Smooth muscle cell (in vitro differentiated cells): ENCODE data around the gene SPINK1. TPM values are rescaled to one million over a fixed set of nuclear protein-coding genes. Genes with fewer than 3 reads are reported as not detected.
A peak's percentile ranks its signal among the peaks of the same experiment; 100 is the strongest.

Experiments
- DNase-seq: peaks from one replicate; lab custom pipeline; 2025; ENCODE audit not compliant: unreplicated experiment; lab: John Stamatoyannopoulos, UW
- H2AFZ ChIP-seq: fragments of 200-600 bp; sonication (generic); 2 replicates; pipeline ENCODE4 v1.6.0; 2016; ENCODE audit warnings: antibody characterized with exemption, low read depth, mild to moderate bottlenecking
- H3F3A ChIP-seq: fragments of 200-600 bp; sonication (generic); 2 replicates; pipeline ENCODE4 v1.6.0; 2017; ENCODE audit warnings: antibody characterized with exemption, low read depth
- H3K27ac ChIP-seq: fragments of 200-600 bp; sonication (generic); 2 replicates; pipeline ENCODE4 v1.5.1; 2016; ENCODE audit warnings: low read depth, mild to moderate bottlenecking
- H3K27me3 ChIP-seq: fragments of 200-600 bp; sonication (generic); 2 replicates; pipeline ENCODE4 v1.6.1; 2016; ENCODE audit warnings: low read depth, mild to moderate bottlenecking
- H3K36me3 ChIP-seq: fragments of 200-600 bp; sonication (generic); 2 replicates; pipeline ENCODE4 v1.5.1; 2016; ENCODE audit warnings: low read depth
- H3K4me1 ChIP-seq: fragments of 200-600 bp; sonication (generic); 2 replicates; pipeline ENCODE4 v1.5.1; 2016; ENCODE audit warnings: low read depth
- H3K4me2 ChIP-seq: fragments of 200-600 bp; sonication (generic); 2 replicates; pipeline ENCODE4 v1.6.0; 2016; ENCODE audit warnings: mild to moderate bottlenecking
- H3K4me3 ChIP-seq: fragments of 200-600 bp; sonication (generic); 2 replicates; pipeline ENCODE4 v1.5.1; 2016; ENCODE audit warnings: mild to moderate bottlenecking
- H3K79me2 ChIP-seq: fragments of 200-600 bp; sonication (generic); 2 replicates; pipeline ENCODE4 v1.6.0; 2016; ENCODE audit warnings: low read depth, mild to moderate bottlenecking
- H3K9ac ChIP-seq: fragments of 200-600 bp; sonication (generic); 2 replicates; pipeline ENCODE4 v1.6.0; 2016; ENCODE audit warnings: low read depth
- H3K9me3 ChIP-seq: fragments of 200-600 bp; sonication (generic); replicated peaks from 2 replicates; pipeline ENCODE4 v1.5.1; 2016; ENCODE audit warnings: low read depth
- H4K20me1 ChIP-seq: fragments of 200-600 bp; sonication (generic); 2 replicates; pipeline ENCODE4 v1.6.0; 2016; ENCODE audit warnings: low read depth
- CTCF ChIP-seq: fragments of 200-600 bp; sonication (generic); IDR thresholded peaks from 2 replicates; pipeline ENCODE4 v1.5.1; 2017; ENCODE audit warnings: borderline replicate concordance, mild to moderate bottlenecking, antibody characterized with exemption; ENCODE audit not compliant: insufficient read depth, poor library complexity, severe bottlenecking
- WGBS: methylation state at CpG from one replicate; pipeline ENCODE4 v1.1.7; 2016; ENCODE audit warnings: low lambda C conversion rate; 5-methylcytosine and 5-hydroxymethylcytosine counted together
- polyA plus RNA-seq: library from polyadenylated mRNA; unstranded; fragments of >200 nt; fragmentation: Nextera tagmentation; extraction: Ambion mirVana; gene quantifications from 2 replicates; pipeline ENCODE4 v1.2.1, GENCODE V29; 2016
- total RNA-seq: library from RNA; depleted of rRNA; stranded (reverse); fragments of >200 nt; gene quantifications from 2 replicates; pipeline ENCODE4 v1.2.3, GENCODE V29; 2014

SPINK1 gene
- total and polyA plus RNA-seq, 2 experiments from 2014 or later = 0.69 TPM; not detected in 1

GRCh38 chr5:147853372-147853987 is 22.0 kb upstream of the SPINK1 start:
- 90% methylated on average over 3 of the region's 3 CpGs for WGBS
- no peaks in the 10 kb centered on the region for H3K36me3 ChIP-seq

GRCh38 chr5:147852365-147852764 is 20.9 kb upstream of the SPINK1 start:
- Histone ChIP-seq H3K4me2 (no peak overlapping the region), H3K9me3 (no peaks in the 10 kb centered on the region), H3K36me3 (no peaks in the 10 kb centered on the region), H3K27ac (no peak overlapping the region), H3F3A (no peaks in the 10 kb centered on the region), H3K79me2 (no peaks in the 10 kb centered on the region), H3K4me1 (no peaks in the 10 kb centered on the region), H2AFZ (no peak overlapping the region), H3K9ac (no peak overlapping the region), H4K20me1 (no peaks in the 10 kb centered on the region), H3K27me3 (peaks cover 49% of the 10 kb centered on the region), H3K4me3 (no peak overlapping the region)
- 82% methylated on average over 3 of the region's 3 CpGs for WGBS
- no peak for TF ChIP-seq CTCF
- DNase-seq = no peak

More at GRCh38 chr5:147853372-147853987, 22.0 kb upstream of the SPINK1 start:
- no peak for TF ChIP-seq CTCF
- H3K27me3 ChIP-seq = peaks cover 44% of the 10 kb centered on the region
- no peak for DNase-seq
- no peaks in the 10 kb centered on the region for H4K20me1 ChIP-seq
- no peaks in the 10 kb centered on the region for H3K9me3 ChIP-seq
- no peak overlapping the region for H3K9ac ChIP-seq
- no peak overlapping the region for H3K4me2 ChIP-seq
- no peaks in the 10 kb centered on the region for H3K79me2 ChIP-seq
- no peak overlapping the region for H2AFZ ChIP-seq
- no peak overlapping the region for H3K27ac ChIP-seq
- no peaks in the 10 kb centered on the region for H3F3A ChIP-seq
- no peak overlapping the region for H3K4me3 ChIP-seq
- no peaks in the 10 kb centered on the region for H3K4me1 ChIP-seq

- H3K4me2 ChIP-seq = no peak overlapping the region
- whole genome bisulfite sequencing = 90% methylated on average over 3 of the region's 3 CpGs
- no peaks in the 10 kb centered on the region for H3K79me2 ChIP-seq
- H3K36me3 ChIP-seq = no peaks in the 10 kb centered on the region
- H2AFZ ChIP-seq = no peak overlapping the region
- H4K20me1 ChIP-seq = no peaks in the 10 kb centered on the region
- no peaks in the 10 kb centered on the region for H3K4me1 ChIP-seq
- H3F3A ChIP-seq = no peaks in the 10 kb centered on the region
- no peak overlapping the region for H3K4me3 ChIP-seq
- no peak for TF ChIP-seq CTCF
- no peak overlapping the region for H3K27ac ChIP-seq
- H3K9ac ChIP-seq = no peak overlapping the region
- H3K27me3 ChIP-seq = peaks cover 57% of the 10 kb centered on the region
- H3K9me3 ChIP-seq = no peaks in the 10 kb centered on the region
- no peak for DNase-seq
These were observed 20.1 kb upstream of the SPINK1 start for GRCh38 chr5:147851578-147851977.

- H3K4me3 ChIP-seq = no peak overlapping the region
- H3K9ac ChIP-seq = no peak overlapping the region
- H3K4me1 ChIP-seq = no peaks in the 10 kb centered on the region
- peak overlapping the region; percentile 25 for H3K4me2 ChIP-seq
- no peaks in the 10 kb centered on the region for H4K20me1 ChIP-seq
- DNase-seq = no peak
- no peaks in the 10 kb centered on the region for H3K9me3 ChIP-seq
- no peaks in the 10 kb centered on the region for H3K79me2 ChIP-seq
- no peaks in the 10 kb centered on the region for H3F3A ChIP-seq
- WGBS = 46% methylated on average over 2 of the region's 2 CpGs
- H3K27ac ChIP-seq = no peak overlapping the region
- no peak overlapping the region for H2AFZ ChIP-seq
- no peaks in the 10 kb centered on the region for H3K36me3 ChIP-seq
- H3K27me3 ChIP-seq = peaks cover 59% of the 10 kb centered on the region
- TF ChIP-seq CTCF = no peak
These were observed 17.8 kb upstream of the SPINK1 start for GRCh38 chr5:147849226-147849625.
